Natural killer cell treated with Interleukin-12 subunit alpha and Interleukin-12 subunit beta and Interleukin-15 and Interleukin-18, amount 100 ng/mL, for 72 hours (primary cell): ENCODE results near the gene ENPP6. TPM values are rescaled to one million over a fixed set of nuclear protein-coding genes. Genes with fewer than 3 reads are reported as not detected.

Source experiments
- ATAC-seq, 2 donors: fragments of 150-1000 bp; cut with Tn5 transposase in 1 of 2; sonication (Bioruptor Pico), chemical (Tn5 transposase) in 1 of 2; 2 replicates each; pipeline ENCODE4 v1.10.0; 2021
- DNase-seq: peaks from one replicate; pipeline ENCODE4 v3.0.0; 2022; ENCODE audit warnings: low spot score
- H3K27ac Mint-ChIP-seq, 2 donors: 1 replicate in 1 of 2; 2 replicates in 1 of 2; pipeline ENCODE4 v1.8.0; 2022; ENCODE audit warnings: mixed read lengths in 2 of 2, mild to moderate bottlenecking in 1 of 2, moderate library complexity in 1 of 2
- H3K27me3 Mint-ChIP-seq, 2 donors: 1 replicate in 1 of 2; 2 replicates in 1 of 2; pipeline ENCODE4 v1.8.0; 2022; ENCODE audit warnings: mixed read lengths in 2 of 2
- H3K36me3 Mint-ChIP-seq: one replicate; pipeline ENCODE4 v1.8.0; 2022; ENCODE audit warnings: mixed read lengths
- H3K4me1 Mint-ChIP-seq, 2 donors: 1 replicate in 1 of 2; 2 replicates in 1 of 2; pipeline ENCODE4 v1.8.0; 2022; ENCODE audit warnings: low read depth in 2 of 2, mixed read lengths in 2 of 2, mild to moderate bottlenecking in 1 of 2
- H3K4me3 Mint-ChIP-seq: one replicate; pipeline ENCODE4 v1.8.0; 2022; ENCODE audit warnings: mixed read lengths
- H3K9me3 Mint-ChIP-seq: 2 replicates; pipeline ENCODE4 v1.8.0; 2022; ENCODE audit warnings: mixed read lengths
- total RNA-seq, 2 donors: library from RNA; stranded (reverse); gene quantifications; one replicate each; pipeline ENCODE4 v1.2.3, GENCODE V29; 2022

Gene ENPP6
- total RNA-seq, 2 donors from 2014 or later: 1.4 to 5.8 TPM

DNA sequence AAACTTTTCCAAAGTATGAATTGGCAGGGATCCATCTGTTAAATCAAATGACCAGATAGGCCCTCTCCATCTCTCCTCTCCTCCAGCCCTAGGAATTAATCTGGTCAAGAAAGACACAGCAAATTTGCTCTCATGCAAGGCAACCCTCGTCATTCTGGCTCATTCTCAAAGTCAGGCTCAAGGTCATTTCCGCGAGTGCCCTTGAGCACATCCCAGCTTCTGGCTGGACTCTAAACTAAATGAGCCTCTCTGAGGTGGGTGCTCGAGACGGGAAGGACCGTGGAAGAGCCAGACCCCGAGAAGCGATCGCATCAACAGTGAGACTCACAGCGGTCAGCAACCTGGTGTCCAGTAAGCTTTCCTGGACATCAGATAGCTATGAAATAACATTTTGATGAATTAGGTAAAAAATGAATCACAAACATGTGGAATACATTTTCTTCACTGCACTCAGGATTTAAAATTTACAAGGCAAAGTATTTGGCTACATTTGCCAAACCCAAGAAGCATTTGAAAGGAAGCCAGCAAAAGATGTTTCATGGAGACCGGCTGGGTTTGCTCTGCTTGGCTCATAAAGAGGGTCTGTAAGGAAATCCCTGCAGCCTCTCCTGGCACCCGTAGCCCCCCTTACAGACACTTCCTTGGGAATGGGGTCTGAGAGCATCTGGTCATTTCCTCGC lies 121.0 kb downstream of the ENPP6 start:
- Mint-ChIP-seq H3K4me1 (peaks cover 3 to 5% of the 10 kb centered on the region in 2 donors), H3K4me3 (peak overlapping the region; percentile 59), H3K9me3 (no peaks in the 10 kb centered on the region), H3K27me3 (peaks cover 7% of the 10 kb centered on the region in 2 donors), H3K27ac (peak overlapping the region in 1 of 2 donors; percentile 46), H3K36me3 (no peaks in the 10 kb centered on the region)
- DNase-seq (no peak), ATAC-seq (no peak)

DNA sequence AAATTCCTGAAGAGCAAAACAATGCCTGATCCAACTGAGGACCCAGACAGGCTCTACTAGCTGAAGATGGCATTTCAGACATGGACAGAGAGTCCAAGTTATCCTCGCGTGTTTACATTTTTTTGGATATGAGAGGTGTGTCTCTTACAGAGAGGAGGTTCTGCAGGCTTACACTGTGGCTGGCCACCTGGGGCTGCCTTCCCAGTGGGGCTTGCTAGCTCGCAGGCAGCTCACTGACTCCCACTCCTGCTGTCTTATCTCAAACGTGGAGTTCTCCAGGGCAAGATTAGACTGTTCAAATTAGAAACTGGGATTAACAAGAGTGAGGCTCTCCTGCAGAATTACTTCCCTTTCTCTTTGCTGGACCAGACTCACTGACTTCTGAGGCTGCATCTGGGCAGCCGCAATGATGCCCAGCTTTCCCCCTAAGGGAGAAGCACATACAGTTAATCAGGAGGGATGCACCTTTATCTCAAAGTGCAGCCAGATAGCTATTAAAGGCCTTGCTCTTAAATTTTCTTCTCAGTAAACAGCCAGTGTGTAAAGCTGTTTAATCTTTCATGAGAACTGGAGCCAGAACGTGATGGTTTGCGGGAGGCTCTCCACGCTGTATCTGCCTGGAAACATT lies 123.0 kb downstream of the ENPP6 start:
- DNase-seq (no peak), ATAC-seq (no peak)
- Mint-ChIP-seq H3K27me3 (peaks cover 4 to 11% of the 10 kb centered on the region in 2 donors), H3K36me3 (no peaks in the 10 kb centered on the region), H3K4me1 (peaks cover 0 to 5% of the 10 kb centered on the region in 2 donors), H3K9me3 (no peaks in the 10 kb centered on the region), H3K27ac (no peak overlapping the region), H3K4me3 (no peak overlapping the region)

DNA sequence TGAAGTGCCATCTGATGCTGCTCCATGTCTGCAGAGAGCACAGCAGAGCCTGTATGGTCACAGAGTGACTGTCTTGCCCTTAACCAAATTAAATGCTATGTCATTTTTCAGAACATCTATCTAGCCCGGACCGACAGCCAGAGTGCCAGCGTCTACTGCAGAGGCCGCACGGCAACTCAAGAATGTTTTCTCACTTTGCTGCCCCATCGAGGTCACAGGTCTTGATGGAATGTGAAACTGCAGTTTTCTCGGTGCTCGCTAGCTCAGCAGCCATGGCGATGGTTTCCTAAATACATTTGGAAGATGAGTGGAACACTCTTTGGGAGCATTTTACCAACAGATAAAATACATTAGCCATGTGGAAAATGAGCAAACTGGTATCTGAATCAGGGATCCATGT lies 125.7 kb downstream of the ENPP6 start:
- Mint-ChIP-seq H3K9me3 (no peaks in the 10 kb centered on the region), H3K4me1 (peaks cover 0 to under 1% of the 10 kb centered on the region in 2 donors), H3K36me3 (no peaks in the 10 kb centered on the region), H3K4me3 (no peak overlapping the region), H3K27ac (no peak overlapping the region), H3K27me3 (peaks cover 4 to 12% of the 10 kb centered on the region in 2 donors)
- DNase-seq (no peak), ATAC-seq (no peak)

DNA sequence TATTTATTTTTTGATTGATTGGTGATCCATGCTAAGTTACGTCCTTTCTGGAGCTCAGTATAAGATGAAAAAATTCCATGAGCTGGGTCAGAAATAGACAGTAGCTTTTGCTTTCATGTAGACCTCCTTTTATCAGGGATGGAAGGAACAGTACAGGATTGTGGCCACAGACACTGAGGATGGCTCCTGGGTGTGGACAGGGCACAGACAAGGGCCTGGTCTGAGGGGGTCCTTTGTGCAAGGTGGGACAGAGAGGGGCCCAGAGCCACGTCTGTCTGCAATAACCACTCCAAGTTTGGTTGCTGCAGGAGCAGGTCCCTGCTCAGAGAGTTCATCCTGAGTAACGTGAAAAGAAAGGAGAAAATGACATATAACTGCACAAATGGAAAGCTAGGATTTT lies 127.1 kb downstream of the ENPP6 start:
- Mint-ChIP-seq H3K36me3 (no peaks in the 10 kb centered on the region), H3K27me3 (peaks cover 10 to 11% of the 10 kb centered on the region in 2 donors), H3K4me1 (no peaks in the 10 kb centered on the region), H3K4me3 (no peak overlapping the region), H3K9me3 (no peaks in the 10 kb centered on the region), H3K27ac (no peak overlapping the region)
- DNase-seq (no peak), ATAC-seq (peak in 1 of 2 donors; percentile 59)

DNA sequence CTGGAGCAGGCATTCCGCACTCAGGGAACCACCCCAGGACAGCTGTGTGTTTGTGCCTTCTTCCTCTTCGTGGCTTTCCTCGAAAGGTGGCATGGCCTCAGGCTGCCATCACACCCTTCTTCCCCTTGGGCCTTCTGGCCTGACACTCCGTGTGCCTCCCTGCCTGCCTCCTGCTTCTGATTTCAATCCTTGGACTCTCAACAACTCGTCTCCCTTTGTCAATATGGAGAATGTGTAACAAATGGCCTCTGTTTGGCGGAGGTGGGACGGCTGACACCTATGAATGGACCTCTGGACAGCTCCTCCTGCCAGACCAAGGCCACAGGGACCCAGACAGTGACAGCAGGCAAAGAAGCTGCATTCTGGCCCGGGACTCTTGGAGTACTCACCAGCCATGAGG lies 137.0 kb downstream of the ENPP6 start:
- Mint-ChIP-seq H3K4me1 (no peaks in the 10 kb centered on the region), H3K27ac (no peak overlapping the region), H3K36me3 (no peaks in the 10 kb centered on the region), H3K9me3 (no peaks in the 10 kb centered on the region), H3K27me3 (peaks cover 35 to 46% of the 10 kb centered on the region in 2 donors), H3K4me3 (no peak overlapping the region)
- DNase-seq (no peak), ATAC-seq (no peak)

DNA sequence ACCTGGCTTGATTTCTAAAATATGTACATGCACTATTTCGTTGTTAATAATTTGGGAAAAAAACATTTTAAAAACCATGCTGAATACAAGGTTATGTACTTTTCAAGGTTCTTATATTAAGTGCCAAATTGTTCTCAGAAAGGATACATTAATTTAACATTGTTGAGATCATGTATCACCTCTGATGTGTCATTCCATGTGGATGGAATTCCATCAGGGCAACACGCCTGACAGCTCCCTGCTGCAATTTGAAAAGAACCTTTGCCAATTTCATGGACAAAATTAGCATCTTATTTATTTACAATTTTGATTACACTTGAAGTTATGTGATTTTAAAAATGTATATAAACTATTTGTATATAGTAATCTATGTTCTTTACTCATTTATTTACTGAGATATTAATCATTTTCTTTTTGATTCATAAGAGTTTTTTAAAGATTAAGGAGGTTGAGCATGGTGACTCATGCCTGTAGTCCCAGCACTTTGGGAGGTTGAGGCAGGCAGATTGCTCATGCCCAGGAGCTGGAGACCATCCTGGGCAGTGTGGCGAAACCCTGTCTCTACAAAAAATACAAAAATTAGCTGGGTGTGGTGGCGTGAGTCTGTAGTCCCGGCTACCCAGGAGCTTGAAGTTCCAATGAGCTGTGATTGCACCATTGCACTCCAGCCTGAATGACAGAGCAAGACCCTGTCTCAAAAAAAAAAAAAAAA lies 142.8 kb downstream of the ENPP6 start:
- Mint-ChIP-seq H3K4me1 (no peaks in the 10 kb centered on the region), H3K4me3 (no peak overlapping the region), H3K9me3 (peaks cover 7% of the 10 kb centered on the region), H3K27me3 (peaks cover 15 to 26% of the 10 kb centered on the region in 2 donors), H3K36me3 (peaks cover 7% of the 10 kb centered on the region), H3K27ac (no peak overlapping the region)
- DNase-seq (no peak), ATAC-seq (no peak)

DNA sequence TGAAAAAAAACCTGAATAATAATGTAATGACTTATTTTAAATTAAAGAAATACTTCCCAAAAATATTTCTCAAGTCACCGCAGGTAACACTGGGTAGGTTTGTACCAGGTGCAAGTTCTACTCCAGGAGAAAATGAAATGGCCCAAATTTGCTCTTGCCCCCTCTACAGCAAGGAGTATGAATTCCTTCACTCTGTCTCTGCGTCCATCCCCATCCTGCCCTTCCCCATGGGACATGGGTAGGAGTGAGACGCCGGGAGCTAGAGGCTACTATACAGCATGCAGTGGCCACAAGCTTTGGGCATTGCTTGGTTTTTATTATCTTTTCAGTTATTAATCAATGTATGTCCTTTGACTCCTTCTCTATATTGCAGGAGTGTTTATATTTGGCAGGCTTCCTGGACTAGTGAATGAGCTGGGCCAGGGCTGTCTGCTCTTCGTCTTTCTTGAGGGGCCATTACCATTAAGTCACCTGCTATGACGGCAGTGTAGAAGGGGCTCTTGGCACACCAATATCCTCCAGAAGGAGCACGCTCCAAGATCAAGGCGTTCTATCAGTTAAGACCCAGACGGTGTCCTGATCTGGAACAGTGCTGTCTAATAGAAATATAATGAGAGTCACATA lies 149.6 kb downstream of the ENPP6 start:
- H3K36me3 Mint-ChIP-seq: peaks cover 7% of the 10 kb centered on the region

DNA sequence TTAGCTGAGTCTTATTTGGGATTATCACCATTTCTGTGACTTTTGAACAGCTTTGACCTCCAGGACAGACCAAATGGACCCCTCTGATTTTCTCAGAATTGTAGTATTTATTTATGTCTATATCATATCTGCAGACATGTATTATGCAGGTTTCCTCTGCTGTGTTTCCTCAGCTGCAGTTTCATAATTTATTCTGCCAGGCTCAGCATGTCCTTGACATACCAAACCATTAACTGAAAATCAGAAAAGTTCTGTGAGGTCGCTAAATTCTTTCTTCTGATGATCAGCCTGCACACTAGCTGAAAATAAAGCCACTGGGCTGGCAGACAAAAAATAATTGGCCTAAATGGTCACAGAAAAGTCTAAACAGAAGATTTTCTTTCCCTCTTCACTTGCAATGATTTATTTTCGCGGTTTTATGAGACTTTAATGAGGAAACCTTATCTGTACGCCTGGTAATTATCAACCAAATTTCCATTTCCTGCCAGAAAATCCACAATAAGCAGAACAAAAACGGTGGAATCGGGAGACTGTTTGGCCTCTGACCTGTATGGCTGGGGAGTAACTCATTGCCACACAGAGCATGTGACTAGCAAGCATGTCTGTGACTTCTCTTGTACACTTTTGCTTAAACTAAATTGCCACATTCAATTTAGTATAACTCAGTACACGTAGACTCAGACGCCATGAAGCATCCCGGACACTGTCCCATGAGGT lies 150.9 kb downstream of the ENPP6 start:
- Mint-ChIP-seq H3K4me1 (no peaks in the 10 kb centered on the region), H3K4me3 (no peak overlapping the region), H3K9me3 (peaks cover under 1% of the 10 kb centered on the region), H3K27me3 (peaks cover 0 to 27% of the 10 kb centered on the region in 2 donors), H3K27ac (no peak overlapping the region), H3K36me3 (peaks cover under 1% of the 10 kb centered on the region)
- DNase-seq (no peak), ATAC-seq (no peak)

More for the DNA sequence above, 149.6 kb downstream of the ENPP6 start:
- Mint-ChIP-seq H3K4me3 (no peak overlapping the region), H3K27ac (no peak overlapping the region), H3K9me3 (peaks cover 7% of the 10 kb centered on the region), H3K27me3 (peaks cover 0 to 27% of the 10 kb centered on the region in 2 donors), H3K4me1 (no peaks in the 10 kb centered on the region)
- ATAC-seq (no peak), DNase-seq (no peak)

DNA sequence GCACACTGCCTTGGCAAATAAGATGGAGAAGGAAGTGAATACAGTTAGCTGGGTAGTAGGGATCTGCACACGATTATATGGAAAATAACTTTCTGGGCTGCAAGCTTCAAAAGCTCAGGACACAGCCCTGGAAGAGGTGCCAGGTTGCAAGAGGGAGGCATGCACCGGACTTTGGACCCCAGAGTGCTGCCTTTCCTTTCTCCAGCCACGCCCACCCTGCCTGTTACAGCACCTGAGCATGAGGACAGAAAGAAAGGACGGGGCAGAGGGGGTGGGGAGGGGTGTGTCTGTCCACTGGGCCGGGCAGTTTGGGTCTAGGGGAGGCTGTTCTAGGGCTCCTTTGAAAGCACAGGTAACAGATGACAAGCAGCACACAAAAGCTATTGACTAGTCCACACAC lies 152.8 kb downstream of the ENPP6 start:
- no peak for DNase-seq
- no peaks in the 10 kb centered on the region for H3K36me3 Mint-ChIP-seq
- peaks cover 0 to 20% of the 10 kb centered on the region in 2 donors for H3K27me3 Mint-ChIP-seq
- no peak overlapping the region for H3K27ac Mint-ChIP-seq
- no peaks in the 10 kb centered on the region for H3K4me1 Mint-ChIP-seq
- no peak overlapping the region for H3K4me3 Mint-ChIP-seq
- ATAC-seq: no peak
- no peaks in the 10 kb centered on the region for H3K9me3 Mint-ChIP-seq

DNA sequence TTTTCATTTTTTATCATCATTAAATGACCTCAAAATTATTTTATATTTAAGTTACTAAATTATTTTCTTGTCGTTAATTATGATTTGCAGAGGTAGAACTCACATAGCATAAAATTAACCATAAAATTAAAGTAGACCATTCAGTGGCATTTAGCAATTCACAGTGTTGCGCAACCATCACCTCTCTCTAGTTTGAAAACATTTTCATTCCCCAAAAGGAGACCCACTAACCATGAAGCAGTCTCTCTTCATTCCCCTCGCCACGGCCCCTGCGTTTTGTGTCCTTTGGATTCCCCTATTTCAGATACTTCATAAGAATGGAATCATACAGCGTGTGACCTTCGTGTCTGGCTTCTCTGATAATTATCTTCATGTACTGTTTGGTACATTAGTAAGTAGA lies 154.9 kb downstream of the ENPP6 start:
- no peak for ATAC-seq
- Mint-ChIP-seq H3K27me3 (peaks cover 5 to 15% of the 10 kb centered on the region in 2 donors), H3K4me1 (no peaks in the 10 kb centered on the region), H3K36me3 (no peaks in the 10 kb centered on the region), H3K4me3 (no peak overlapping the region), H3K27ac (no peak overlapping the region), H3K9me3 (no peaks in the 10 kb centered on the region)
- no peak for DNase-seq

DNA sequence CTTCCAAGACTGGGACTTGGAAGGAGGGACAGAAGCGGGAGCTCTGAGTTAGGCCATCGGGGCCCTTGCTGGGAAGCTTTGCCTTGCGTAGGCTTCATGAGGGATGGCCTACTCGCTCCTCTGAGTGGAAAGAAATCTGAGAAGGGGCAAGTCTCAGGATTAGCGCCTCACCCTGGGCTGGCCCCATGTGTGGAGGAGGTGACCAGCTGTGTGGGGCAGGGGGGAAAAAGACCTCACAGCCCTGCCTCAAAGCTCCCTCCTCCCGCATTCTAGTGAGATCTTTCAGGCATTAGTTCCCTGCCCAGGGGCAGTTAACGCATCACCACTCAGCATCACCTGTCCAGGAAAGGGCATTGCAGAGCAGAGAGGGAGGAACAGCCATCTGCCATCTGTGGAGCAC lies 156.1 kb downstream of the ENPP6 start:
- H3K4me3 Mint-ChIP-seq: no peak overlapping the region
- H3K36me3 Mint-ChIP-seq: no peaks in the 10 kb centered on the region
- peaks cover 5 to 15% of the 10 kb centered on the region in 2 donors for H3K27me3 Mint-ChIP-seq
- DNase-seq (no peak), ATAC-seq (peak in 1 of 2 donors; percentile 8)
- H3K4me1 Mint-ChIP-seq: no peaks in the 10 kb centered on the region
- no peaks in the 10 kb centered on the region for H3K9me3 Mint-ChIP-seq
- H3K27ac Mint-ChIP-seq: no peak overlapping the region

DNA sequence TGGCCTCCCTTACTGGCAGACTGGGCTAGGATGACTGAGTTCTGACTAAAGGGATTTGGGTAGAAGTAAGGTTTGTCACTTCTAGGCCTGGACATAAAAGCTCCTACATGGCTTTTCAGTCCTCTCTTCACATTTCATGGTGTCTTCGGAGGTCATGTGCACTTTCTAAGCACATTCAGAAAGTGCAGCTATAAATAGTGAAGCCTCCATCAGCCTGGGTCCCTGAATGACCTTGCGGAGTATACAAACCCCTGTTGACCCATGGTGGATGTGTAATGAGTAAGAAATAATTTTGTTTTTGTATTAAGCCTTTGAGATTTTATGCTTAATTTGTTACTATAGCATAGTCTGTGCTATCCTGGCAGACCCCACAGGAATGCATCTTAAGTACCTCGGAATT lies 158.6 kb downstream of the ENPP6 start:
- no peak for ATAC-seq
- Mint-ChIP-seq H3K27me3 (peaks cover 8 to 26% of the 10 kb centered on the region in 2 donors), H3K4me3 (no peak overlapping the region)

DNA sequence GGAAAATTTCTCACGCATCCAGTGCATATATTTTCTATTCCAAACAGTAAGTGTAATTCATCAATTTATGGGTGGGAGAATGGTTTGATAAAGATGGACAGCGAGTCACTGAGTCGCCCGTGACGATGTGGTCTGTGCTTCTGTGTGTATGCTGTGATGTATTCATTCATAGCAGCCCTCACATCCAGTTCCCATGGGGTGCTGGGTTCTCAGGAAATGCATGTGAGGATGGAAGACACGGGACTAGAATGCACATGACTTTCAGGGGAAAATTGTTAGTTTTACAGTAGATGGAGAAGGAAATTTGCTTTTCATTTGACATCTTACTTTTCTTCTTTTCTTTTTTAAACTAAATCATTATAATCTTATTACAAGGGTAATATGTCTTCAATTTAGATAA lies 159.6 kb downstream of the ENPP6 start:
- DNase-seq (no peak), ATAC-seq (no peak)
- Mint-ChIP-seq H3K9me3 (no peaks in the 10 kb centered on the region), H3K27ac (no peak overlapping the region), H3K4me1 (no peaks in the 10 kb centered on the region), H3K27me3 (peaks cover 9 to 27% of the 10 kb centered on the region in 2 donors), H3K36me3 (no peaks in the 10 kb centered on the region), H3K4me3 (no peak overlapping the region)

More for the DNA sequence above, 158.6 kb downstream of the ENPP6 start:
- H3K4me1 Mint-ChIP-seq: no peaks in the 10 kb centered on the region
- H3K27ac Mint-ChIP-seq: no peak overlapping the region
- no peaks in the 10 kb centered on the region for H3K9me3 Mint-ChIP-seq
- H3K36me3 Mint-ChIP-seq: no peaks in the 10 kb centered on the region
- DNase-seq: no peak
